ENCODE measurements around the gene SMYD1. TPM values are rescaled to one million over a fixed set of nuclear protein-coding genes. Genes with fewer than 3 reads are reported as not detected.

The SMYD1 gene
- total RNA-seq, 1 experiment from 2014 or later: 2.4 TPM

- H3K27ac ChIP-seq: no peak overlapping the region
- no peaks in the 10 kb centered on the region for H3K4me1 ChIP-seq
- H3K27me3 ChIP-seq: no peaks in the 10 kb centered on the region
- no peaks in the 10 kb centered on the region for H3K9me3 ChIP-seq (replicated peaks)
- H3K36me3 ChIP-seq: no peaks in the 10 kb centered on the region
- no peak for DNase-seq
- H3K4me3 ChIP-seq: no peak overlapping the region
Measured at GRCh38 chr2:88088999-88089398, 21.4 kb downstream of the SMYD1 start.

- no peaks in the 10 kb centered on the region for H3K36me3 ChIP-seq
- H3K4me3 ChIP-seq: no peak overlapping the region
- no peaks in the 10 kb centered on the region for H3K4me1 ChIP-seq
- no peak overlapping the region for H3K27ac ChIP-seq
- no peaks in the 10 kb centered on the region for H3K9me3 ChIP-seq (replicated peaks)
- H3K27me3 ChIP-seq: no peaks in the 10 kb centered on the region
- DNase-seq: no peak
Measured at GRCh38 chr2:88090446-88091283, 23.0 kb downstream of the SMYD1 start.

DNA sequence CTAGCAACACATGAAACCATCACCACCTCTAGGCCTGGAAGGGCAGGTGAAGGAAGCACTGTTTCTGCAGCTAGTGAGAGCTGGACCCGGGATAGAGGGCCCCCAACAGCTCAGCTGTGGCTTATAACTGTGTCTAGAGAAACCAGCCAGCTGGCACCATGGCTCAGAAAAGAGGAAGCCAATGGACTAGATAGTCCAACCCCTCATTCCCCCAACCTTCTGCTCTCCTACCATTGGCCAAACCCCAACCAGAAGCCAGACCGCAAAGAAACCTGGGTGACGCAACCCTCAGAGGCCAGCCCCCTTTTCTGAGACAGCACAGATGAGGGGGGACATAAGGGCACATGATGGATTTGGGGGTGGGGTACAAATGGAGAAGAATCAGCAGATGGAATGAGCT, 24.3 kb downstream of the SMYD1 start:
- Histone ChIP-seq H3K36me3 (no peaks in the 10 kb centered on the region), H3K27me3 (no peaks in the 10 kb centered on the region), H3K9me3 (replicated peaks) (no peaks in the 10 kb centered on the region), H3K4me1 (no peaks in the 10 kb centered on the region), H3K4me3 (no peak overlapping the region), H3K27ac (no peak overlapping the region)
- DNase-seq: no peak

DNA sequence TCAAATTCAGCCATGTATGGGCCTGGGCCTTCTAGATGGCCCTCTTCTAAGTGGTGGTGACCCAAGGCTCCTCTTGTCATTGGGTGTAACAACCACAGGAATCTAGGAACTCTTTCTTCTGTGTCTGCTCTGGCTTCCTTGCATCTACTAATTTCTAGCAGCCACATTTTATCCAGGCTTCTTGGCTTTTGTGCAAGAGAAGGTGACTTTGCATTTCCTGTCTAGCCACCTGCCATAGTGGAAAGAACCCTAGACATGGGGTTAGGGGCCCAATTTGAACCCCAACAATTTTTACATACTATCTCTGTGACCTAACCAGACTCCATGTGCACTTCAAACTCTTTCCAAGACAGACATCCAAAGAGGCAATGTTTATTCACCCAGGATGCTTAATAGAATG, 25.1 kb downstream of the SMYD1 start:
- DNase-seq: no peak
- no peak overlapping the region for H3K4me3 ChIP-seq
- H3K36me3 ChIP-seq: no peaks in the 10 kb centered on the region
- no peaks in the 10 kb centered on the region for H3K27me3 ChIP-seq
- H3K4me1 ChIP-seq: no peaks in the 10 kb centered on the region
- no peak overlapping the region for H3K27ac ChIP-seq
- H3K9me3 ChIP-seq (replicated peaks): no peaks in the 10 kb centered on the region

GRCh38 chr2:88095022-88095421, 27.4 kb downstream of the SMYD1 start:
- Histone ChIP-seq H3K27me3 (no peaks in the 10 kb centered on the region), H3K9me3 (replicated peaks) (no peaks in the 10 kb centered on the region), H3K27ac (no peak overlapping the region), H3K4me1 (no peaks in the 10 kb centered on the region), H3K4me3 (no peak overlapping the region), H3K36me3 (no peaks in the 10 kb centered on the region)
- no peak for DNase-seq

DNA sequence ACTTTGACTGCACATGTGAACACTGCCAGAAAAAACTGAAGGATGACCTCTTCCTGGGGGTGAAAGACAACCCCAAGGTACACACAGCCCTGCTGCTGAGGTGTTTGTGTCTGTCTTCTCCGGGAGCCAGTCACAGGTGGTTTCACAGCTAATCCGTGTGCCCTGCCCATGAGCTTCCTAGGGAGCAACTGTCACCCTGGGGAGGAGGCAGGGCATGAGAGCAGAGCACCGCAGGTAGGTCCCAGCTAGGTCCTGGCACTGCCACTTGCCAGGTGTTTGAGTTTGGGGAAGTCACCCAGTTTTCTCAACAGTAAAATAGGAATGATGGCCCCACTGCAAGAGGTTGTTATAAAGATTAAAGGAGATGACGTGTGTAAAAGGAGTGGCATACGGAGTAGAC, 29.1 kb downstream of the SMYD1 start:
- Histone ChIP-seq H3K36me3 (no peaks in the 10 kb centered on the region), H3K9me3 (replicated peaks) (no peaks in the 10 kb centered on the region), H3K27ac (no peak overlapping the region), H3K27me3 (no peaks in the 10 kb centered on the region), H3K4me1 (no peaks in the 10 kb centered on the region), H3K4me3 (no peak overlapping the region)
- DNase-seq: no peak

DNA sequence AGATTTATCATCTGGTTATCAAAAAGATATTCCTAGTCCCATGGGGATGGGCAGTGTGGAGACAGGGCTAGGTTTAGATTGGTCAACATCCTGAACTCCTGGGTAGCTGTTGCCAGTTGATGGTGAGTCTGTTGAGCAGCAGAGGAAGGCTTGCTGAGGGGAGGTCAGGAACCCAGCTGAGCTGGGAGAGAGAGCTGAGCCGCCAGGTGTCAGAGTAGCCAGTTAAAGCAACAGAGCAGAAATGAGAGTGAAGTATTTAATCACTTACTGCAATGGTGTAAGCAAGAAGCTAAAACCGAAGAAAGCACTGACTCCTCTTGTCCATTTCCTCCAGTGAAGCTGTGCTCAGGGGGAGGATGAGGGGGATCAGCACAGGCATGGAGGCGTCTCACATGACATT, 29.6 kb downstream of the SMYD1 start:
- H3K27ac ChIP-seq: no peak overlapping the region
- no peak for DNase-seq
- no peaks in the 10 kb centered on the region for H3K27me3 ChIP-seq
- no peak overlapping the region for H3K4me3 ChIP-seq
- no peaks in the 10 kb centered on the region for H3K9me3 ChIP-seq (replicated peaks)
- no peaks in the 10 kb centered on the region for H3K36me3 ChIP-seq
- no peaks in the 10 kb centered on the region for H3K4me1 ChIP-seq

- H3K4me3 ChIP-seq: no peak overlapping the region
- H3K27me3 ChIP-seq: no peaks in the 10 kb centered on the region
- no peak overlapping the region for H3K27ac ChIP-seq
- DNase-seq: no peak
- H3K4me1 ChIP-seq: no peaks in the 10 kb centered on the region
- no peaks in the 10 kb centered on the region for H3K36me3 ChIP-seq
- H3K9me3 ChIP-seq (replicated peaks): no peaks in the 10 kb centered on the region
Measured at GRCh38 chr2:88097891-88098557, 30.4 kb downstream of the SMYD1 start.

DNA sequence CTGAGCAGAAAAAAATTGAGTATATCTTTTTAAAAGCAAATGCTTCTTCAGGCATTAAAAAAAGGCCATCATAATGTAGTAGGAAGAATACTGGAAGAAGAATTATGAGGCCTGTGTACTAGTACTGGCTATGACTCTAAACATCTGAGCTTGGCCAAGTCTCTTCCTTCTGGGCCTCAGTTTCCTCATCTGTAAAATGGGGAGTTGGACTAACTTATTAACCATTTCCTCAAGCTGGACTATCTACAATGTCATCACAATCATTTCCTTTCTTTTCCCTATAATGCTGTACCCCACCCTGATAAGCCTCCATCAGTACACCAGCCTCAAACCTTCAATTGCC, 30.9 kb downstream of the SMYD1 start:
- Histone ChIP-seq H3K27ac (no peak overlapping the region), H3K9me3 (replicated peaks) (no peaks in the 10 kb centered on the region), H3K27me3 (no peaks in the 10 kb centered on the region), H3K4me1 (no peaks in the 10 kb centered on the region), H3K4me3 (no peak overlapping the region), H3K36me3 (no peaks in the 10 kb centered on the region)
- DNase-seq: no peak

GRCh38 chr2:88099798-88100488, 32.3 kb downstream of the SMYD1 start:
- no peak overlapping the region for H3K27ac ChIP-seq
- no peaks in the 10 kb centered on the region for H3K9me3 ChIP-seq (replicated peaks)
- peak; percentile 29 to 52 for DNase-seq
- no peaks in the 10 kb centered on the region for H3K4me1 ChIP-seq
- no peak overlapping the region for H3K4me3 ChIP-seq
- no peaks in the 10 kb centered on the region for H3K27me3 ChIP-seq
- no peaks in the 10 kb centered on the region for H3K36me3 ChIP-seq

GRCh38 chr2:88100489-88100858, 32.8 kb downstream of the SMYD1 start:
- Histone ChIP-seq H3K27me3 (no peaks in the 10 kb centered on the region), H3K4me1 (no peaks in the 10 kb centered on the region), H3K27ac (no peak overlapping the region), H3K36me3 (no peaks in the 10 kb centered on the region), H3K4me3 (no peak overlapping the region), H3K9me3 (replicated peaks) (no peaks in the 10 kb centered on the region)
- peak in 1 of 2 experiments; percentile 15 for DNase-seq

- Histone ChIP-seq H3K4me3 (no peak overlapping the region), H3K36me3 (no peaks in the 10 kb centered on the region), H3K27ac (no peak overlapping the region), H3K27me3 (no peaks in the 10 kb centered on the region), H3K4me1 (no peaks in the 10 kb centered on the region), H3K9me3 (replicated peaks) (no peaks in the 10 kb centered on the region)
- no peak for DNase-seq
Measured at GRCh38 chr2:88108796-88109195, 41.2 kb downstream of the SMYD1 start.

- Histone ChIP-seq H3K36me3 (no peaks in the 10 kb centered on the region), H3K4me1 (no peaks in the 10 kb centered on the region), H3K27ac (no peak overlapping the region), H3K27me3 (no peaks in the 10 kb centered on the region), H3K9me3 (replicated peaks) (no peaks in the 10 kb centered on the region), H3K4me3 (no peak overlapping the region)
- DNase-seq: no peak
Measured at GRCh38 chr2:88110830-88111229, 43.2 kb downstream of the SMYD1 start.

DNA sequence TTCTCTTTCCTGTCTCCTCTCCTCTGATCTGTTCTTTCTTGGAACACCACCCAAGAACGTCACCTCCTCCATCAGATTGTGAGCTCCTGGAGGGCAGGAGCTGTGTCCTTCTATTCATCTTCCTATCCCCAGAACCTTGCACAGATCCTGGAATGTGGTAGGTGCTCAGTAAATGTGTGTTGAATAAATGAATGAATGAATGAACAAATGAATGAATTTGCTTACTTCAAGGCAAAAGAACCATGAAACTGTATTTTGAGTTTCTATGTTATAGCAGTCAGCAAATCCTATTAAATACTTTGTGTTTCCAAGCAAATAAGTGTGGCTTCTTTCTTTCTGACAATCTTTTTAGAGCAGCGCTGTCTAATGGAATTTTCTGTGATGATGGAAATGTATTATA, 45.4 kb downstream of the SMYD1 start:
- Histone ChIP-seq H3K9me3 (replicated peaks) (no peaks in the 10 kb centered on the region), H3K27ac (no peak overlapping the region), H3K4me3 (no peak overlapping the region), H3K27me3 (no peaks in the 10 kb centered on the region), H3K4me1 (no peaks in the 10 kb centered on the region), H3K36me3 (no peaks in the 10 kb centered on the region)
- DNase-seq: no peak

- no peaks in the 10 kb centered on the region for H3K9me3 ChIP-seq (replicated peaks)
- no peak overlapping the region for H3K27ac ChIP-seq
- no peak overlapping the region for H3K4me3 ChIP-seq
- H3K4me1 ChIP-seq: no peaks in the 10 kb centered on the region
- no peaks in the 10 kb centered on the region for H3K36me3 ChIP-seq
- no peaks in the 10 kb centered on the region for H3K27me3 ChIP-seq
- no peak for DNase-seq
Measured at GRCh38 chr2:88114889-88115288, 47.3 kb downstream of the SMYD1 start.

Measured in SJCRH30 (cell line).